ENCODE measurements around the gene HGFAC. TPM values are rescaled to one million over a fixed set of nuclear protein-coding genes. Genes with fewer than 3 reads are reported as not detected.

The HGFAC gene
- total RNA-seq, 1 donor from 2014 or later, result not detected

DNA sequence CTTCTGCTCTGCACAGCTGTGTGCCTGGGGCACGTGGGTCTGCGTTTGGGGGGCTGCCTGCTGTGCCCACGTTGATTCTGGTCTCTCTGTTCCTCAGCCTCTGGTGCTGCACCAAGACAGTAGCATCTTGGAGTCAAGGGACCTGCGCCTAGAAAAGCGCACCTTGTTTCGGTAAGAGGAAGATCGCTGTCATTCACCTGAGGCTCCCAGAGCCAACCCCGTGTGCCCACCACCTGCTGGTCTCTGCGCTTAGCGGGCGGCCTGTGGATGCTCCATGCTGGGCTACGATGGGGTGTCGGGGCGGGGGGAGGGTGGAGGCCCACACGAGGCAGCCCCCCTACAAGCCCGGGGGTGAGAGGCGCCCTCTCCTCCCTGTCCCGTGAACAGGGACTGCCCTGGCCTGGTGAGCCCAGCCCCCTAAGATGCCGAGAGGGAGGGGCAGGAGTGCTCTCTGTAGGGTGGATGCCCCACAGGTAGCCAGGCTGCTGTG is 18.9 kb upstream of the HGFAC start:
- Histone ChIP-seq H3K79me2 (ENCODE audit: low read depth) (no peaks in the 10 kb centered on the region), H3K9me3 (ENCODE audit: low read depth) (no peaks in the 10 kb centered on the region), H3F3A (ENCODE audit: low read depth) (no peaks in the 10 kb centered on the region), H3K4me2 (no peak overlapping the region), H3K9ac (no peak overlapping the region), H3K27me3 (no peaks in the 10 kb centered on the region), H3K36me3 (no peaks in the 10 kb centered on the region), H3K27ac (no peak overlapping the region), H4K20me1 (ENCODE audit: low read depth) (peaks cover 3% of the 10 kb centered on the region), H2AFZ (replicated peaks) (no peak overlapping the region), H3K4me1 (no peaks in the 10 kb centered on the region), H3K4me3 (no peak overlapping the region)
- Mint-ChIP-seq H3K4me3 (no peak overlapping the region), H3K27me3 (ENCODE audit: insufficient read depth, low read depth) (peaks cover 2% of the 10 kb centered on the region), H3K4me1 (peaks cover 3% of the 10 kb centered on the region), H3K27ac (no peak overlapping the region), H3K9me3 (no peaks in the 10 kb centered on the region), H3K36me3 (peaks cover 12% of the 10 kb centered on the region)
- no peak for DNase-seq (ENCODE audit: low spot score)
- TF ChIP-seq EZH2phosphoT487 (IDR thresholded peaks at IDR 0.05) (no peak), EZH2 (IDR thresholded peaks at IDR 0.05) (no peak)
- TF ChIP-seq, protein P1, sequence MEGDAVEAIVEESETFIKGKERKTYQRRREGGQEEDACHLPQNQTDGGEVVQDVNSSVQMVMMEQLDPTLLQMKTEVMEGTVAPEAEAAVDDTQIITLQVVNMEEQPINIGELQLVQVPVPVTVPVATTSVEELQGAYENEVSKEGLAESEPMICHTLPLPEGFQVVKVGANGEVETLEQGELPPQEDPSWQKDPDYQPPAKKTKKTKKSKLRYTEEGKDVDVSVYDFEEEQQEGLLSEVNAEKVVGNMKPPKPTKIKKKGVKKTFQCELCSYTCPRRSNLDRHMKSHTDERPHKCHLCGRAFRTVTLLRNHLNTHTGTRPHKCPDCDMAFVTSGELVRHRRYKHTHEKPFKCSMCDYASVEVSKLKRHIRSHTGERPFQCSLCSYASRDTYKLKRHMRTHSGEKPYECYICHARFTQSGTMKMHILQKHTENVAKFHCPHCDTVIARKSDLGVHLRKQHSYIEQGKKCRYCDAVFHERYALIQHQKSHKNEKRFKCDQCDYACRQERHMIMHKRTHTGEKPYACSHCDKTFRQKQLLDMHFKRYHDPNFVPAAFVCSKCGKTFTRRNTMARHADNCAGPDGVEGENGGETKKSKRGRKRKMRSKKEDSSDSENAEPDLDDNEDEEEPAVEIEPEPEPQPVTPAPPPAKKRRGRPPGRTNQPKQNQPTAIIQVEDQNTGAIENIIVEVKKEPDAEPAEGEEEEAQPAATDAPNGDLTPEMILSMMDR (IDR thresholded peaks at IDR 0.05), result no peak

DNA sequence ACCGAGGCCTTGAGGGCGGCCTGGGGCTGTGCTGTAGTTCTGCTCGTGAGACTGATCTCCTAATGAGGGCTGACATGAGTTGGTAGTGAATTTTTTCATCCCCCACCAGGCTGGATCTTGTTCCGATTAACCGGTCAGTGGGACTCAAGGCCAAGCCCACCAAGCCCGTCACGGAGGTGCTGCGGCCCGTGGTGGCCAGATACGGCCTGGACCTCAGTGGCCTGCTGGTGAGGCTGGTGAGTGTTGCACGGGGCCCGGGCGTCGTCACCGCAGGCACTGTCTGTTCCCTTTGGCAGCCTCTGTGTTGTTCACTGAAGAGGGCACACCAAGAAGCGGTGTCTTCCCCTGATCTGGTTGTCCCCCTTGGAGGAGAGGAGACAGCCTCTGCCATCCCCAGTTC is 18.4 kb upstream of the HGFAC start:
- Histone ChIP-seq H3K4me1 (no peaks in the 10 kb centered on the region), H3K9ac (no peak overlapping the region), H3K27ac (no peak overlapping the region), H3K79me2 (ENCODE audit: low read depth) (no peaks in the 10 kb centered on the region), H3K4me3 (no peak overlapping the region), H2AFZ (replicated peaks) (no peak overlapping the region), H3K27me3 (no peaks in the 10 kb centered on the region), H4K20me1 (ENCODE audit: low read depth) (peaks cover 3% of the 10 kb centered on the region), H3K4me2 (no peak overlapping the region), H3K36me3 (no peaks in the 10 kb centered on the region), H3F3A (ENCODE audit: low read depth) (no peaks in the 10 kb centered on the region), H3K9me3 (ENCODE audit: low read depth) (no peaks in the 10 kb centered on the region)
- Mint-ChIP-seq H3K27me3 (ENCODE audit: insufficient read depth, low read depth) (peaks cover 2% of the 10 kb centered on the region), H3K9me3 (no peaks in the 10 kb centered on the region), H3K4me3 (no peak overlapping the region), H3K36me3 (peaks cover 13% of the 10 kb centered on the region), H3K27ac (no peak overlapping the region), H3K4me1 (peaks cover 3% of the 10 kb centered on the region)
- no peak for DNase-seq (ENCODE audit: low spot score)
- no peak for TF ChIP-seq EZH2phosphoT487 (IDR thresholded peaks at IDR 0.05)
- TF ChIP-seq EZH2 (IDR thresholded peaks at IDR 0.05), result no peak
- TF ChIP-seq, protein P1 (IDR thresholded peaks at IDR 0.05), result no peak

DNA sequence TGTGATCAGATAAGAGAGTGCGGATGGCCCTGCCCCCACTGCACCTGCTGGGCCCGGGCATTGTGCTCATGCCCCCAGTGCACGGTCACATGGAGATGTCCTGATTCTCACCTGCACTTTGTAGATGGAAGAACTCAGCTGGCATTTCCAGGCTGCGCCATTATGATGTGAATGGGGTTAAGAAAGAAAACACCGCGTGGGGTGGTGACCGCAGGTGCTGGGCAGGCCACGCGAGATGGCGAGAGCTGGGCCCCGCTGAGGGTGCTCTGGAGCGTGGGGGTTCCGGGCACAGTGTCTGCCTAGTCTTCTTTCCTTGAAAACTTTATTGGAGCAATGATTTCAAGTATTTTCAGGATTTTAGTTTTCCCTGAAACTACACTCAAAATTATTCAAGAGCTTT is 17.8 kb upstream of the HGFAC start:
- Mint-ChIP-seq H3K36me3 (peaks cover 13% of the 10 kb centered on the region), H3K9me3 (no peaks in the 10 kb centered on the region), H3K4me3 (no peak overlapping the region), H3K27ac (no peak overlapping the region), H3K27me3 (ENCODE audit: insufficient read depth, low read depth) (peaks cover 2% of the 10 kb centered on the region), H3K4me1 (peaks cover 3% of the 10 kb centered on the region)
- Histone ChIP-seq H2AFZ (replicated peaks) (no peak overlapping the region), H3K9ac (no peak overlapping the region), H3F3A (ENCODE audit: low read depth) (no peaks in the 10 kb centered on the region), H3K4me3 (no peak overlapping the region), H3K27me3 (no peaks in the 10 kb centered on the region), H3K4me2 (no peak overlapping the region), H3K36me3 (no peaks in the 10 kb centered on the region), H3K4me1 (no peaks in the 10 kb centered on the region), H4K20me1 (ENCODE audit: low read depth) (peaks cover 3% of the 10 kb centered on the region), H3K9me3 (ENCODE audit: low read depth) (no peaks in the 10 kb centered on the region), H3K27ac (no peak overlapping the region), H3K79me2 (ENCODE audit: low read depth) (no peaks in the 10 kb centered on the region)
- no peak for DNase-seq (ENCODE audit: low spot score)
- TF ChIP-seq EZH2 (IDR thresholded peaks at IDR 0.05) (no peak), EZH2phosphoT487 (IDR thresholded peaks at IDR 0.05) (no peak)

DNA sequence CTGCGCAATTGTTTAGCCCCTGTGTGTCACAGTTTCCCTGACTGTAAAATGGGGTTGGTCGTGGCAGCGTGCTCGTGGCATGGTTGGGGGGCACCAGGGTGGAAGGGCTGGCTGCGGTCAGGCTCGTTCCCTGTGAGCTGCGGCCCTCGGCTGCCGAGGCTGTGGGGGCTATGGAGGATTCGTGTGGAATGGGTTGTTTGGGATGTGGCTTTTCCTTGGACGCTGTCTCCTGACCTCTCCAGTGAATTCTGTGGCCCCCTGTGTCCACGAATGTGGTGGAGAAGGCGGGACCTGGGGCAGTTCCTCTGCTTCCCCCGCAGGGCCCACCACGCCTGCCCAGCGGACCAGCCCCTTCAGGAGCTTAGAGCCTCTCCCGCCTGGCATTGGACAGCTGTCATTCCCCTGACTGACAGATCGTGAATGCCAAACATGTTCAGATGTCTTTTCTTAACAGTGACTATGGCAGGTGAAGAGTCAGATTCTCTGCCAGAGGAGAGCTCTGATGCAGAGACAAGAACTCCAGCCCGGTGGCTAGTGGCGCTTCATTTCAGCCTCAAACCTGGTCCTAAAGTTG is 17.2 kb upstream of the HGFAC start:
- Mint-ChIP-seq H3K36me3 (peaks cover 13% of the 10 kb centered on the region), H3K9me3 (no peaks in the 10 kb centered on the region), H3K27me3 (ENCODE audit: insufficient read depth, low read depth) (peaks cover 2% of the 10 kb centered on the region), H3K4me1 (peaks cover 3% of the 10 kb centered on the region), H3K27ac (no peak overlapping the region), H3K4me3 (no peak overlapping the region)
- no peak overlapping the region for H2AFZ ChIP-seq (replicated peaks)
- TF ChIP-seq EZH2 (IDR thresholded peaks at IDR 0.05), result no peak
- TF ChIP-seq, protein P1 (IDR thresholded peaks at IDR 0.05), result no peak
- no peak for TF ChIP-seq EZH2phosphoT487 (IDR thresholded peaks at IDR 0.05)
- no peak overlapping the region for H3K4me2 ChIP-seq
- H3K9me3 ChIP-seq (ENCODE audit: low read depth), result no peaks in the 10 kb centered on the region
- no peak overlapping the region for H3K4me3 ChIP-seq
- H3K27me3 ChIP-seq, result no peaks in the 10 kb centered on the region
- H3K36me3 ChIP-seq, result no peaks in the 10 kb centered on the region
- H4K20me1 ChIP-seq (ENCODE audit: low read depth), result peaks cover 3% of the 10 kb centered on the region
- no peak overlapping the region for H3K27ac ChIP-seq
- H3K4me1 ChIP-seq, result no peaks in the 10 kb centered on the region
- H3F3A ChIP-seq (ENCODE audit: low read depth), result no peaks in the 10 kb centered on the region
- DNase-seq (ENCODE audit: low spot score), result no peak
- no peak overlapping the region for H3K9ac ChIP-seq
- H3K79me2 ChIP-seq (ENCODE audit: low read depth), result no peaks in the 10 kb centered on the region
